ENCODE data around the gene OR2D2.
"Not testable (repeated sequence)": the region's sequence is repeated elsewhere in the genome, so short reads cannot be mapped to it uniquely, and the experiment has no call there.

OR2D2 gene

DNA sequence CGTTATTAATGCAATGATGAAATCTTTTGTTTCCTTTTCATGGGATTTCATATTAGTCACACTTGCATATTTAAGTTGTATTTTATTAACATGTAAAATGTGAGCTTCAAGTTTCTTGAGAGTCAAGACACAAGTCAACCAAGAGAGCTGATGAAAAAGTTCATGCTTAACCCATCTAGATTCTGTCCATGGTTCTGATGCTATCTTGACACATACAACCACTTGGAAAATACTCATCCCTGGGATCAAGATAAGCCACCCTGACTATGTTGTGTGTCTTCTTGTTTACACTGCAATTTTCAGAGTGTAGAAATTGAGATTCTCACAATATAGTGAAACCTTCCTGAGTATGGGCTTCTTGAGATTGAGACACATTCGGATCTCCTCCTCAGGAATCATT, 16.5 kb downstream of the OR2D2 start:
- TF ChIP-seq TAF1 (IDR thresholded peaks at IDR 0.05; ENCODE audit: borderline replicate concordance, low read depth, low read length), result no peak
- TF ChIP-seq POLR2AphosphoS5 (IDR thresholded peaks at IDR 0.05; ENCODE audit: low read depth, low read length), result no peak
- TF ChIP-seq POLR2A (IDR thresholded peaks at IDR 0.05; ENCODE audit: low read depth, low read length), result no peak
- DNase-seq (ENCODE audit: insufficient read length) (no peak), FAIRE-seq (no peak)

- TF ChIP-seq POLR2A (IDR thresholded peaks at IDR 0.05; ENCODE audit: low read depth, low read length), result no peak
- no peak for TF ChIP-seq POLR2AphosphoS5 (IDR thresholded peaks at IDR 0.05; ENCODE audit: low read depth, low read length)
- no peak for TF ChIP-seq TAF1 (IDR thresholded peaks at IDR 0.05; ENCODE audit: borderline replicate concordance, low read depth, low read length)
- FAIRE-seq (no peak), DNase-seq (ENCODE audit: insufficient read length) (no peak)
Observed at GRCh38 chr11:6871278-6871677, 21.0 kb downstream of the OR2D2 start.

DNA sequence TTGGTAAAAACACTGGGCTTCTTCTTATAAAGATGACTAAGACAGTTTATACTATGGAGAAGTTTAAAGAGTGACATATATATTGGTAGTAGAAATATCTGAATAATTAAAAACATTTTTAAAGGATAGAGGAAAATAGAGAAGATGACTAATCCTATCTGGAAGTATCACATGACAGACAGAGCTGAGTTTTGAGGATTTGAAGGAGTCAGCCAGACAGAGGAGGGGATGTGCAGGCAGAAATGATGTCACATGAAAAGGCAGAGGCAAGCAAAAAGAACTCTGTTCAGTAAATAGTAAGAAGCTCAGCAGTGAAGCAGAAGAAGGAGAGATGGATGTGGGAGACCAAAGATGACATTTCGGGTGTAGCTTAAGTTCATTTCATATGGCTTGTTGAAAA, 27.9 kb downstream of the OR2D2 start:
- FAIRE-seq, result no peak
- TF ChIP-seq TAF1 (IDR thresholded peaks at IDR 0.05; ENCODE audit: borderline replicate concordance, low read depth, low read length), result no peak
- TF ChIP-seq POLR2A (IDR thresholded peaks at IDR 0.05; ENCODE audit: low read depth, low read length), result no peak
- TF ChIP-seq POLR2AphosphoS5 (IDR thresholded peaks at IDR 0.05; ENCODE audit: low read depth, low read length), result no peak
- no peak for DNase-seq (ENCODE audit: insufficient read length)

- no peak for DNase-seq (ENCODE audit: insufficient read length)
Observed at GRCh38 chr11:6862961-6863360, 29.3 kb downstream of the OR2D2 start, which contains the start of gene OR10A2. OR10A2 (plus strand) TSS chr11:6863057; CDS start chr11:6869755, 6,698 bp downstream.

DNA sequence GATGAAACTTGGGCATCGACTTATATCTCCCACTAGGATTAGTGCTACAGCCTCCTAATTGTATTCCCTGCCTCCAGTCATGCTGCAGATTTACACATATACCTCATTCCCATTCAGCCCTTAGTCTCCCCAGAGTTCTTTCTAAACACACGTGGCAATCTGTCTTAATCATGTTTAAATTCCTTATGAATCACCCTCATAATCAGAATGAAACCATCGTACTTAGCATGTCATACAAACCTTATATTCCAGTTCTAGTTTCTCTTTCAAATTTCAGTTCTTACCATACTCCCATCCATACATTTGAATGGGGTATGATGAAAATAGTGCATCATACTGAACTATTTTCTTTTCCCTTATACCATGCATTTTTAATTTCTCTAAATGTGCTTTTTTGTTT, 35.4 kb downstream of the OR2D2 start:
- DNase-seq (ENCODE audit: insufficient read length) (no peak), FAIRE-seq (no peak)
- TF ChIP-seq POLR2AphosphoS5 (IDR thresholded peaks at IDR 0.05; ENCODE audit: low read depth, low read length), result no peak
- no peak for TF ChIP-seq POLR2A (IDR thresholded peaks at IDR 0.05; ENCODE audit: low read depth, low read length)
- no peak for TF ChIP-seq TAF1 (IDR thresholded peaks at IDR 0.05; ENCODE audit: borderline replicate concordance, low read depth, low read length)

More at GRCh38 chr11:6862961-6863360, 29.3 kb downstream of the OR2D2 start, which contains the start of gene OR10A2:
- TF ChIP-seq POLR2A (IDR thresholded peaks at IDR 0.05; ENCODE audit: low read depth, low read length) (no peak), TAF1 (IDR thresholded peaks at IDR 0.05; ENCODE audit: borderline replicate concordance, low read depth, low read length) (no peak), POLR2AphosphoS5 (IDR thresholded peaks at IDR 0.05; ENCODE audit: low read depth, low read length) (no peak)
- no peak for FAIRE-seq

DNA sequence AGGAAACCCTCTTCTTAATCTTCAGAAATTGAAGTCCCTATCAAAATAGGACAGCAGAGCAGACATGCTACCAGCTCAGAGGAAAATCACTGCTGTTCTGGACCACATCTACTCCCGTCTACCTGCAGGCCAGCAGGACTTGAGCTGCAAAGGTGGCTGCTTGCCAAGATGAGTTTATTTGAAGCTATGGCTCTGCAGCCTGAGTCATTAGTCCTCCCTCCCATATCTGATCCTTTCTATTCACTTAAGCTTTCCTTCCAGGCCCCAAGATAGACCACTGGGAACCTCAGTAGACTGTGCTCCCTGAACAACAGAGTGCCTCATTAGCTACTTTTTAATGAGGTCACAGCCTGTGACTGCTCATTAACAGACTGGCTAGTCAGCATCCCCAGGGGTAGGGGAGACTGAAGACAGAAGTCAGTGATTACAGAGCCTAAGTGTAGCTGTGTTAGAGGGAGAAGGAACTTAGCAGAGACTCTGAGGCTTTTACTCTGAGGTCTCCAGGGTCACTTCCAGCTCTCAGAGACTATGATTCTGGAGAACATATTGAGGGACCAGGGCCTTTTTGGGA, 36.2 kb downstream of the OR2D2 start:
- DNase-seq (ENCODE audit: insufficient read length) (no peak), FAIRE-seq (peak; percentile 74)
- no peak for TF ChIP-seq POLR2A (IDR thresholded peaks at IDR 0.05; ENCODE audit: low read depth, low read length)
- TF ChIP-seq TAF1 (IDR thresholded peaks at IDR 0.05; ENCODE audit: borderline replicate concordance, low read depth, low read length), result no peak
- no peak for TF ChIP-seq POLR2AphosphoS5 (IDR thresholded peaks at IDR 0.05; ENCODE audit: low read depth, low read length)

DNA sequence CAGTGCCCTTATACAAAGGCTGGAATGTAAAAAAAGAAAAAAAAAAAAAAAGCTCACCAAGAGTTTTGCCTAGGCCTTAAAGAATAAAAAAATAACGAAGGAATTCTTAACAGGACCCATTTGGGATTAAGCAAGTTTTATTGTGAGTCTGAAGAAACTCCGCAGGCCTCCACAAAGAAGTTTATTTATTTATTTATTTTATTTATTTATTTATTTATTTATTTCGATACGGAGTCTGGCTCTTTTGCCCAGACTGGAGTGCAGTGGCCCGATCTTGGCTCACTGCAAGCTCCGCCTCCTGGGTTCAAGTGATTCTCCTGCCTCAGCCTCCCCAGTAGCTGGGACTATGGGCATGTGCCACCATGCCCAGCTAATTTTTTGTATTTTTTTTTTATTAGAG, 37.5 kb downstream of the OR2D2 start:
- DNase-seq (ENCODE audit: insufficient read length); FAIRE-seq: not testable (repeated sequence)

GRCh38 chr11:6850526-6850925, 41.8 kb downstream of the OR2D2 start:
- DNase-seq (ENCODE audit: insufficient read length), result no peak
- FAIRE-seq, result no peak
- TF ChIP-seq POLR2A (IDR thresholded peaks at IDR 0.05; ENCODE audit: low read depth, low read length) (no peak), TAF1 (IDR thresholded peaks at IDR 0.05; ENCODE audit: borderline replicate concordance, low read depth, low read length) (no peak), POLR2AphosphoS5 (IDR thresholded peaks at IDR 0.05; ENCODE audit: low read depth, low read length) (no peak)

- FAIRE-seq (no peak), DNase-seq (ENCODE audit: insufficient read length) (no peak)
- no peak for TF ChIP-seq POLR2AphosphoS5 (IDR thresholded peaks at IDR 0.05; ENCODE audit: low read depth, low read length)
- TF ChIP-seq POLR2A (IDR thresholded peaks at IDR 0.05; ENCODE audit: low read depth, low read length), result no peak
- TF ChIP-seq TAF1 (IDR thresholded peaks at IDR 0.05; ENCODE audit: borderline replicate concordance, low read depth, low read length), result no peak
Observed at GRCh38 chr11:6845383-6845782, 46.9 kb downstream of the OR2D2 start, which contains the start of gene OR10A5. OR10A5 (plus strand) TSS chr11:6845683; CDS start chr11:6845683, 0 bp downstream.

GRCh38 chr11:6844356-6844755, 47.9 kb downstream of the OR2D2 start:
- TF ChIP-seq POLR2A (IDR thresholded peaks at IDR 0.05; ENCODE audit: low read depth, low read length) (no peak), TAF1 (IDR thresholded peaks at IDR 0.05; ENCODE audit: borderline replicate concordance, low read depth, low read length) (no peak), POLR2AphosphoS5 (IDR thresholded peaks at IDR 0.05; ENCODE audit: low read depth, low read length) (no peak)
- FAIRE-seq, result peak; percentile 71
- DNase-seq (ENCODE audit: insufficient read length), result no peak

DNA sequence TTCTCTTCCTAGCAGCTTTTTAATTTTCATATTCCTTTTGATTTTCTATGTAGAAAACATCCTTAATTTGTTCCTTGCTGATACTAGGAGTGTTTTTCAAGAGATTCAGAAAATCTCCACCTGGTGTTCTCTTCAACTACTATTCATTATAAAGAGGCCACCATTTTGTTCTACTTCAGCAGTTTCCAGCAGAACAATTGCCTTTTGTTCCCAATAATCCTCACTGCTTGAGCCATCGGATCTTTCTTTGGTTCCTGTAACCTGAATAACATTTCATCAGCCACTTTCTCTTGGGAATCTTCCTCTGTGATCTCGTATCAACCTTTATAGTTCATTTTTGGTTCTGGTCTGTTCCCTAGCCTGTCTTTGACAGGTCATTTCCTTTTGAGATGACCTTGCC, 48.6 kb downstream of the OR2D2 start:
- TF ChIP-seq POLR2A (IDR thresholded peaks at IDR 0.05; ENCODE audit: low read depth, low read length), result no peak
- TF ChIP-seq TAF1 (IDR thresholded peaks at IDR 0.05; ENCODE audit: borderline replicate concordance, low read depth, low read length), result no peak
- TF ChIP-seq POLR2AphosphoS5 (IDR thresholded peaks at IDR 0.05; ENCODE audit: low read depth, low read length), result no peak
- FAIRE-seq (no peak), DNase-seq (ENCODE audit: insufficient read length) (no peak)

- no peak for TF ChIP-seq POLR2AphosphoS5 (IDR thresholded peaks at IDR 0.05; ENCODE audit: low read depth, low read length)
- no peak for TF ChIP-seq TAF1 (IDR thresholded peaks at IDR 0.05; ENCODE audit: borderline replicate concordance, low read depth, low read length)
- TF ChIP-seq POLR2A (IDR thresholded peaks at IDR 0.05; ENCODE audit: low read depth, low read length), result no peak
- DNase-seq (ENCODE audit: insufficient read length) (no peak), FAIRE-seq (peak; percentile 82)
Observed at GRCh38 chr11:6841694-6842093, 50.6 kb downstream of the OR2D2 start.
